BJ (cell line): ENCODE measurements around the gene ATP5F1A. TPM values are rescaled to one million over a fixed set of nuclear protein-coding genes. Genes with fewer than 3 reads are reported as not detected.
A peak's percentile ranks its signal among the peaks of the same experiment; 100 is the strongest.
"Not testable (repeated sequence)": the region's sequence is repeated elsewhere in the genome, so short reads cannot be mapped to it uniquely, and the experiment has no call there.

Source experiments
- CTCF ChIA-PET: fragments of 350-600 bp; formaldehyde crosslinking; extraction: SDS; loops from one replicate; lab custom pipeline; 2021; ENCODE audit warnings: antibody characterized with exemption, inconsistent platforms; lab: Yijun Ruan, JAX
- POLR2A ChIA-PET: fragments of 300-600 bp; sonication (Branson Sonifier 250); formaldehyde crosslinking; extraction: SDS; loops from one replicate; lab custom pipeline; 2021; ENCODE audit warnings: antibody characterized with exemption; lab: Charles Lee
- DNase-seq: peaks from one replicate; pipeline ENCODE4 v3.0.0-alpha.2; 2011; ENCODE audit warnings: low read depth
- H3K27me3 ChIP-seq: 2 replicates; pipeline ENCODE4 v1.6.0; 2011; ENCODE audit warnings: low read length; ENCODE audit not compliant: control insufficient read depth, insufficient read depth
- H3K36me3 ChIP-seq: 2 replicates; pipeline ENCODE4 v1.5.1; 2011; ENCODE audit warnings: low read length; ENCODE audit not compliant: control insufficient read depth, insufficient read depth
- H3K4me3 ChIP-seq: 2 replicates; pipeline ENCODE4 v1.5.1; 2011; ENCODE audit warnings: low read depth, mild to moderate bottlenecking, control low read depth, low read length
- polyA plus RNA-seq: library from polyadenylated mRNA; depleted of rRNA; stranded (reverse); fragments of >200 nt; gene quantifications from 2 replicates; pipeline ENCODE4 v1.2.3, GENCODE V29; 2011
- TF ChIP-seq, protein P1 (sequence below): IDR thresholded peaks from 2 replicates; pipeline ENCODE4 v1.5.1; 2011; ENCODE audit warnings: low read depth, mild to moderate bottlenecking, control low read depth, inconsistent platforms, low read length, moderate library complexity; ENCODE audit not compliant: insufficient read depth

ATP5F1A gene
- polyA plus RNA-seq, 1 experiment = 557 TPM

DNA sequence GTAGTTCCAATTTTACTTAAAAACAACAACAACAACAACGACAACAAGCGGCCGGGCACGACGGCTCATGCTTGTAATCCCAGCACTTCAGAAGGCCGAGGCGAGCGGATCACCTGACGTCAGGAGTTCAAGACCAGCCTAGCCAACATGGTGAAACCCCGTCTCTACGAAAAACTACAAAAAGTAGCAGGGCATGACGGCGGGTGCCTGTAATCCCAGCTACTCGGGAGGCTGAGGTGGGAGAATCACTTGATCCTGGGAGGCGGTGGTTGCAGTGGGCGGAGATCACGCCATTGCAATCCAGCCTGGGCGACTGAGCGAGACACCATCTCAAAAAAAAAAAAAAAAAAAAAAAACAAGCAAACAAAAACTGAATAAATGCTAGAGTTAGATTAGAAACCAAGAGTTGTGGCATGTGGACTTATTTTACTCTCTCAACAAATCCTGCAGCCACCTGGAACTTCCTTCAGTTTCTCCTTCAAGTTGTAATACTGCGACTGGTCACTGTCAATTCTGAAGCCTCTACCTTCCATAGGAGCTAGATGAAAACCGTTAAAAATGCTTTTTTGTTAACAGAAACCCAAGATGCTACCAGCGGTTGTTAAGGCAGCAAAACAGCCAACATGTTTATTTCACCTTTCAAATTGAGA is 1.3 kb downstream of the ATP5F1A start:
- no peaks in the 10 kb centered on the region for H3K27me3 ChIP-seq
- no peak for DNase-seq
- CTCF ChIA-PET = interaction anchor here (0.9 to 1.3 kb wide), 2 partner anchors 11 to 13 kb away, joined by 3 read pairs; no protein-coding TSS in a partner anchor
- H3K36me3 ChIP-seq = peaks cover 2% of the 10 kb centered on the region
- POLR2A ChIA-PET = no interaction called here
- TF ChIP-seq, protein P1, sequence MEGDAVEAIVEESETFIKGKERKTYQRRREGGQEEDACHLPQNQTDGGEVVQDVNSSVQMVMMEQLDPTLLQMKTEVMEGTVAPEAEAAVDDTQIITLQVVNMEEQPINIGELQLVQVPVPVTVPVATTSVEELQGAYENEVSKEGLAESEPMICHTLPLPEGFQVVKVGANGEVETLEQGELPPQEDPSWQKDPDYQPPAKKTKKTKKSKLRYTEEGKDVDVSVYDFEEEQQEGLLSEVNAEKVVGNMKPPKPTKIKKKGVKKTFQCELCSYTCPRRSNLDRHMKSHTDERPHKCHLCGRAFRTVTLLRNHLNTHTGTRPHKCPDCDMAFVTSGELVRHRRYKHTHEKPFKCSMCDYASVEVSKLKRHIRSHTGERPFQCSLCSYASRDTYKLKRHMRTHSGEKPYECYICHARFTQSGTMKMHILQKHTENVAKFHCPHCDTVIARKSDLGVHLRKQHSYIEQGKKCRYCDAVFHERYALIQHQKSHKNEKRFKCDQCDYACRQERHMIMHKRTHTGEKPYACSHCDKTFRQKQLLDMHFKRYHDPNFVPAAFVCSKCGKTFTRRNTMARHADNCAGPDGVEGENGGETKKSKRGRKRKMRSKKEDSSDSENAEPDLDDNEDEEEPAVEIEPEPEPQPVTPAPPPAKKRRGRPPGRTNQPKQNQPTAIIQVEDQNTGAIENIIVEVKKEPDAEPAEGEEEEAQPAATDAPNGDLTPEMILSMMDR = no peak
- peak overlapping the region; percentile 72 for H3K4me3 ChIP-seq

DNA sequence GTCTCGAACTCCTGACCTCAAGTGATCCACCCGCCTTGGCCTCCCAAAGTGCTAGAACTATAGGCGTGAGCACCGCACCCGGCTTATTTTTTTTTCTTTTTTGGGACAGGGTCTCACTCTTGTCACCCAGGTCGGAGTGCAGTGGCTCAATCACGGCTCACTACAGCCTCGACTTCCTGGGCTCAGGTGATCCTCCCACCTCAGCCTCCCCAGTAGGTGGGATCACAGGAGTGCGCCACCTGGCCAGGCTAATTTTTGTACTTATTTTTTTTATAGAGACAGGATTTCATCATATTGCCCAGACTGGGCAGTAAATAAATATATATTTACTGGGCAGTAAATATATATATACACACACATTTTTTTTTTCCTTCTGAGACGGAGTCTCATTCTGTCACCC is 2.6 kb downstream of the ATP5F1A start:
- POLR2A ChIA-PET = no interaction called here
- H3K36me3 ChIP-seq = peaks cover 3% of the 10 kb centered on the region

DNA sequence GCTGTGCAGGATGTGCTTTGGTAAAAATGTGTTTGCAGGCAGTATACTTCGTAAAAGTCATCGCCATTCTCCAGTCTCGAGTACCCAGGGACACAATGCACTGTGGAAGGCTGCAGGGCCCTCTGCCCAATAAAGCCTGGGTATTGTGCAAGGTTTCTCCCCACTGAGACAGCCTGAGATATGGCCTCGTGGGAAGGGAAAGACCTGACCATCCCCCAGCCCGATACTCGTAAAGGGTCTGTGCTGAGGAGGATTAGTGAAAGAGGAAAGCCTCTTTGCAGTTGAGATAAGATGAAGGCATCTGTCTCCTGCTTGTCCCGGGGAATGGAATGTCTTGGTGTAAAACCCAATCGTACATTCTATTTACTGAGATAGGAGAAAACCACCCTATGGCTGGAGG is 9.6 kb downstream of the ATP5F1A start:
- H3K27me3 ChIP-seq, DNase-seq, H3K4me3 ChIP-seq, POLR2A ChIA-PET, CTCF ChIA-PET: not testable (repeated sequence)
- H3K36me3 ChIP-seq = peaks cover 23% of the 10 kb centered on the region

More for the DNA sequence above, 2.6 kb downstream of the ATP5F1A start:
- Histone ChIP-seq H3K4me3 (no peak overlapping the region), H3K27me3 (no peaks in the 10 kb centered on the region)
- DNase-seq = no peak
- CTCF ChIA-PET = interaction anchor here (0.7 to 0.9 kb wide), 2 partner anchors 12 to 105 kb away, joined by 3 read pairs; no protein-coding TSS in a partner anchor
- TF ChIP-seq, protein P1 = no peak

DNA sequence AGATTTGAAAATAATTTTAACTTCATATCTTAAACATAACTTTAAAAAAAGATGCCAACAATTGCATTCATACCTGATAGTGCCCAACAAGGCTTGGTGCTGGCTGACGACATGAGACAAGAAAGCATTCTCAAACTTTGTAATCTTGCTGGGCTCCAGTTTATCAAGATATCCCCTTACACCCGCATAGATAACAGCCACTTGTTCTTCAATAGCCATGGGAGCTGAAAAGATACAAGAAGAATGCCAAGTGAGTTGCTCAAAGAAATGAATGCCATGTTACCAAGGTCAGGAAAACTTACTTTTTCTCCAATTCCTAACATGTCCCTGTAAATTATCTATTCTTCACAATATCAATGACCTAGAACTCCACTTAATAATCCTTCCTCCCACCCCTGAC is 13.7 kb downstream of the ATP5F1A start:
- no peaks in the 10 kb centered on the region for H3K27me3 ChIP-seq
- H3K36me3 ChIP-seq = peaks cover 19% of the 10 kb centered on the region
- H3K4me3 ChIP-seq = no peak overlapping the region
- POLR2A ChIA-PET = interaction anchor here (0.6 kb wide), 1 partner anchor 12 kb away, joined by 3 read pairs; the partner anchor contains the start of gene PSTPIP2
- TF ChIP-seq, protein P1 = no peak
- DNase-seq = no peak
- CTCF ChIA-PET = interaction anchor here (1.5 kb wide), 1 partner anchor 205 kb away, joined by 3 read pairs; no protein-coding TSS in a partner anchor

DNA sequence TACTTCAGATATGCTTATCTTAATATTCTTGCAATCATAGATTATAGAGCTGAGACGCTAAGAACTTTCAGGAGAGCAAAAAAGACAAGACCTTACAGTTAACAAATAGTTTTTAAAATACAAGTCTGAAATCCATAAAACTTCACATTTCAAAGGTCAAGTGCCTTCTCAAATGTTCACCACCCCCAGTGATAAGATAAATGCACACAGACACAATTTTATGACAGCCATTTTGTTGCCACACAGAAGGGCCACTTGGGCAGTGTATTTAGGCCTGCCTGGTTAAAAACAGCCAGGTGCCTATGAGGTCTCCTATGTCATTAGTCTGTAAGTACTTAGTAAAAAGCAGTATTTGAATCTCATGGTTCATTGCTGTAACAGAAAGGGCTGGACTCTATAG is 17.9 kb downstream of the ATP5F1A start:
- Histone ChIP-seq H3K36me3 (peaks cover 7% of the 10 kb centered on the region; the same call in 1 of the 2 replicates), H3K27me3 (no peaks in the 10 kb centered on the region), H3K4me3 (no peak overlapping the region)
- ChIA-PET CTCF (interaction anchor here (1.1 to 1.9 kb wide), 2 partner anchors 12 to 414 kb away, joined by 4 to 6 read pairs; no protein-coding TSS in a partner anchor), POLR2A (no interaction called here)
- DNase-seq = no peak
- TF ChIP-seq, protein P1 = no peak
